Activated CD4-positive, alpha-beta T cell treated with anti-CD3 and anti-CD28 coated beads, Interleukin-10, Interleukin-2, amounts not matched to agents 100 ng/mL and 50 ng/mL, durations not matched to agents 16 hours and 8 hours (primary cell): ENCODE results near the gene LRRC51.
"Not testable (repeated sequence)": the region's sequence is repeated elsewhere in the genome, so short reads cannot be mapped to it uniquely, and the experiment has no call there.

Source experiments
- DNase-seq: peaks from one replicate; pipeline ENCODE4 v3.0.0-alpha.2; 2020

Gene LRRC51

DNA sequence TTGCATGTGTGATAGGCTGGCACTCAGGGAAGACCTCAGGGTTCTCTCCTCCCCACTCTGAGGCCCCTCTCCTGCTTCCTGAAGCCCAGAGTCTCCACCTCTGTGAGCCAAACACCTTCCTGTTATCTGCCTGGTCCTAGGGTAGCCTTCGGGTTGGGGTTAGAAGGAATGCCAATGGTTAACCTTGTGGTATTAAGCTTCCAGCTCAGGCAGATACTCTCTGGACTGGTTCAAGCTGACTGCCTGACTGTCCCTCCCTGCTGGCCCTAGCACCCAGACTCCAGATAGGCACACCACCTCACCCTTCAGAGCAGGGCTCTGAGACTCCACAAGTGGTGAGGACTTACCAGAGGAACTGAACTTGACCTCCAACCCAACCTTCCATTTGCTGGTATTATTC, 61.9 kb downstream of the LRRC51 start:
- not testable (repeated sequence) for DNase-seq

DNA sequence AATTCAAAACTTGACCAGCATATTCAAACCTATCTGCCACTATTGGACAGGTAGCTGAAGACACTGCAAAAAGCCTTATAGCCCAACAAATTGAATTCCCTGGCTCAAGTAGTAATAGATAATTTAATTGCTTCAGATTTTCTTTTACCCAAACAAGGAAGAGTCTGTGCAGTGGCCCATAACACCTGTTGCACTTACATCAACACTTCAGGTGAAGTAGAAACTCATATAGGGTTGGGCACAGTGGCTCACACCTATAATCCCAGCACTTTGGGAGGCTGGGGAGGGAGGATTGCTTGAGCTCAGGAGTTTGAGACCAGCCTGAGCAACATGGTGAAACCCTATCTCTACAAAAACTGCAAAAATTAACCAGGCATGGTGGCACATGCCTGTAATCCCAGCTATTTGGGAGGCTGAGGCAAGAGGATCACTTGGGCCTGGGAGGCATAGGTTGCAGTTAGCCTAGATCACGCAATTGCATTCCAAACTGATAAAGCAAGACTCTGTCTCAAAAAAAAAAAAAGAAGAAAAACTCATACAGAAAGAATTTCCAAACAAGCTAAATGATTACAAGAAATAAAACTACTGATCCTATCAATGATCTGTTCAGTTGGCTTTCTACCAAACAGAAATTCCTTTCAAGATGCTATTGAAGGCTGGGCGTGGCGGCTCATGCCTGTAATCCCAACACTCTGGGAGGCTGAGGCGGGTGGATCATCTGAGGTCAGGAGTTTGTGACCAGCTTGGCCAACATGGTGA, 64.3 kb downstream of the LRRC51 start:
- DNase-seq, result no peak
